HG02759 (cell line): ENCODE measurements around the gene CHD3.

Experiments used
- ATAC-seq: cut with Tn5 transposase; IDR thresholded peaks from one replicate; pipeline ENCODE4 v1.9.1; 2021; ENCODE audit warnings: mild to moderate bottlenecking, moderate library complexity; ENCODE audit not compliant: unreplicated experiment

Gene CHD3

GRCh38 chr17:7893187-7893880 is 4.7 kb downstream of the CHD3 start:
- no peak for ATAC-seq

- ATAC-seq = no peak
Observed at GRCh38 chr17:7894226-7894625, 5.6 kb downstream of the CHD3 start.

GRCh38 chr17:7894866-7895265 is 6.3 kb downstream of the CHD3 start:
- no peak for ATAC-seq

GRCh38 chr17:7897090-7897489 is 8.5 kb downstream of the CHD3 start:
- ATAC-seq = no peak

GRCh38 chr17:7897773-7898172 is 9.2 kb downstream of the CHD3 start:
- no peak for ATAC-seq

GRCh38 chr17:7903154-7904103 is 14.8 kb downstream of the CHD3 start:
- ATAC-seq = no peak

- no peak for ATAC-seq
Observed at GRCh38 chr17:7909089-7909488, 20.5 kb downstream of the CHD3 start.

- ATAC-seq = no peak
Observed at GRCh38 chr17:7910281-7910680, 21.7 kb downstream of the CHD3 start.

- ATAC-seq = no peak
Observed at GRCh38 chr17:7910711-7911110, 22.1 kb downstream of the CHD3 start.

GRCh38 chr17:7911116-7911515 is 22.5 kb downstream of the CHD3 start:
- ATAC-seq = no peak

GRCh38 chr17:7912927-7913524 is 24.4 kb downstream of the CHD3 start:
- no peak for ATAC-seq

- ATAC-seq = no peak
Observed at GRCh38 chr17:7915179-7915610, 26.6 kb downstream of the CHD3 start.

GRCh38 chr17:7915611-7916384 is 27.2 kb downstream of the CHD3 start, which contains the start of gene RNF227:
RNF227 (minus strand) TSS chr17:7916289; CDS start chr17:7916195, 94 bp downstream.
- ATAC-seq = peak; percentile 84

- peak; percentile 10 for ATAC-seq
Observed at GRCh38 chr17:7916385-7916682, 27.7 kb downstream of the CHD3 start.

- ATAC-seq = no peak
Observed at GRCh38 chr17:7916808-7917207, 28.2 kb downstream of the CHD3 start.

- no peak for ATAC-seq
Observed at GRCh38 chr17:7922269-7922844, 33.8 kb downstream of the CHD3 start.

GRCh38 chr17:7922845-7923628 is 34.4 kb downstream of the CHD3 start:
- no peak for ATAC-seq

- no peak for ATAC-seq
Observed at GRCh38 chr17:7927596-7927995, 39.0 kb downstream of the CHD3 start.

GRCh38 chr17:7929158-7930023 is 40.8 kb downstream of the CHD3 start, which contains the start of gene KCNAB3:
KCNAB3 (minus strand) TSS chr17:7929856; CDS start chr17:7929435, 421 bp downstream.
- ATAC-seq = no peak
